RWPE2 (cell line): ENCODE measurements around the gene ABTB2.

ENCODE experiments used
- ATAC-seq: fragments of 200-7000 bp; cut with Tn5 transposase; 3 replicates; pipeline ENCODE4 v1.9.1; 2021; ENCODE audit warnings: low read depth
- DNase-seq: peaks from one replicate; pipeline ENCODE4 v3.0.0-alpha.2; 2020; ENCODE audit warnings: low spot score
- H3K27ac ChIP-seq: fragments of 450-650 bp; 2 replicates; pipeline ENCODE4 v1.5.1; 2017; ENCODE audit warnings: mild to moderate bottlenecking; ENCODE audit not compliant: poor library complexity, severe bottlenecking
- H3K27me3 ChIP-seq: fragments of 250-450 bp; sonication (Bioruptor Pico); 2 replicates; pipeline ENCODE4 v1.5.1; 2021; ENCODE audit warnings: mild to moderate bottlenecking, moderate library complexity; ENCODE audit not compliant: insufficient read depth, poor library complexity, severe bottlenecking
- H3K36me3 ChIP-seq: fragments of 250-450 bp; sonication (Bioruptor Pico); 2 replicates; pipeline ENCODE4 v1.5.1; 2020; ENCODE audit warnings: low read depth, mild to moderate bottlenecking, moderate library complexity
- H3K4me1 ChIP-seq: fragments of 250-450 bp; sonication (Bioruptor Pico); 2 replicates; pipeline ENCODE4 v1.5.1; 2021; ENCODE audit warnings: mild to moderate bottlenecking, moderate library complexity; ENCODE audit not compliant: insufficient read depth, poor library complexity, severe bottlenecking
- H3K4me3 ChIP-seq: fragments of 250-450 bp; sonication (Bioruptor Pico); 2 replicates; pipeline ENCODE4 v1.5.1; 2021; ENCODE audit warnings: mild to moderate bottlenecking, moderate library complexity; ENCODE audit not compliant: severe bottlenecking
- H3K9me3 ChIP-seq: fragments of 250-450 bp; sonication (Bioruptor Pico); 2 replicates; pipeline ENCODE4 v1.5.1; 2021; ENCODE audit warnings: mild to moderate bottlenecking, moderate library complexity; ENCODE audit not compliant: severe bottlenecking
- TF ChIP-seq, protein P1 (sequence below): fragments of 450-650 bp; IDR thresholded peaks from one replicate; pipeline ENCODE4 v1.5.1; 2017; ENCODE audit warnings: mild to moderate bottlenecking, moderate library complexity; ENCODE audit not compliant: poor library complexity, severe bottlenecking

ABTB2 gene

DNA sequence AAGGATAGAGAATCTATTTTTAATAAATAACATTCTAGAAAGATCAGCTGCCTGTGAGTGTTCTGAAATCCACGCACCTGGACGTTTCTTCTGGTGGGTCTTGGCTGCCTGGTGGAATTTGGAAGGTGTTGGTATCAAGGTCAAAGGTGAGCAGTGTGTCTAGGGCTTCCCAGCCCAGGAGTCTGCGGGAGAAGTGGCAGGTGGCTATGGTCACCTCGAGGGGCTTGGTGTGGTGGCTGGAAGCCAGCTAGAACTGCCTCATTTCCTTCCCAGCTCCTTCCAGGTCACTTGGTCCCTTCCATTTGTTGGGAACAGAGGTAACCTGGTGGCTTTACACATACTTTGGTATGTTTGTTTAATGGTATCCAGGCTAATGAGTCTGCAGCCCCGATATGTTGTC is 210.9 kb downstream of the ABTB2 start:
- ATAC-seq, result no peak
- peaks cover 84% of the 10 kb centered on the region for H3K36me3 ChIP-seq

DNA sequence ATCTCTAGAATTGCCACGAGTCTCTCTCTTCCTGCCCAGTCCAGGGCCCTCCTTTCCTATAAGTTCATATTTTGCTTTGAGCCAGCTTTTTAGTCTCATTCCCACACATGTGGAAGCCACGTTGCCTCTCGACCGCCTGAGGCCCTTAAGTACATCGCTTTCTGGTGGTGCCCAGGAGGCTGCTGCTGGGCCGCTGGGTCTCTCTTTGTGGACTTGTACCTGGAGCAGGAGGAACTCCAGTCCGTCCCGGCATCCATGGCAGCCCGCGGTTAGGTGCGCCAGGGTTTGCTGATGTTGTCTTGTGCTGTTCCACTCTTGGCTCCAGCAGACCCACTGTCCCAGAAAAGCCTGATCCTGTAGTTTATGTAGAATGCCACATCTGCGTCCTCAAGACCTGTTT is 211.4 kb downstream of the ABTB2 start:
- Histone ChIP-seq H3K27me3 (no peaks in the 10 kb centered on the region), H3K27ac (no peak overlapping the region), H3K4me3 (no peak overlapping the region), H3K36me3 (peaks cover 88% of the 10 kb centered on the region), H3K4me1 (no peaks in the 10 kb centered on the region), H3K9me3 (no peaks in the 10 kb centered on the region)
- TF ChIP-seq, protein P1, sequence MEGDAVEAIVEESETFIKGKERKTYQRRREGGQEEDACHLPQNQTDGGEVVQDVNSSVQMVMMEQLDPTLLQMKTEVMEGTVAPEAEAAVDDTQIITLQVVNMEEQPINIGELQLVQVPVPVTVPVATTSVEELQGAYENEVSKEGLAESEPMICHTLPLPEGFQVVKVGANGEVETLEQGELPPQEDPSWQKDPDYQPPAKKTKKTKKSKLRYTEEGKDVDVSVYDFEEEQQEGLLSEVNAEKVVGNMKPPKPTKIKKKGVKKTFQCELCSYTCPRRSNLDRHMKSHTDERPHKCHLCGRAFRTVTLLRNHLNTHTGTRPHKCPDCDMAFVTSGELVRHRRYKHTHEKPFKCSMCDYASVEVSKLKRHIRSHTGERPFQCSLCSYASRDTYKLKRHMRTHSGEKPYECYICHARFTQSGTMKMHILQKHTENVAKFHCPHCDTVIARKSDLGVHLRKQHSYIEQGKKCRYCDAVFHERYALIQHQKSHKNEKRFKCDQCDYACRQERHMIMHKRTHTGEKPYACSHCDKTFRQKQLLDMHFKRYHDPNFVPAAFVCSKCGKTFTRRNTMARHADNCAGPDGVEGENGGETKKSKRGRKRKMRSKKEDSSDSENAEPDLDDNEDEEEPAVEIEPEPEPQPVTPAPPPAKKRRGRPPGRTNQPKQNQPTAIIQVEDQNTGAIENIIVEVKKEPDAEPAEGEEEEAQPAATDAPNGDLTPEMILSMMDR, result no peak
- ATAC-seq (no peak), DNase-seq (no peak)

More for the DNA sequence above, 210.9 kb downstream of the ABTB2 start:
- H3K27ac ChIP-seq, result no peak overlapping the region
- no peaks in the 10 kb centered on the region for H3K9me3 ChIP-seq
- no peak for DNase-seq
- H3K27me3 ChIP-seq, result no peaks in the 10 kb centered on the region
- H3K4me1 ChIP-seq, result no peaks in the 10 kb centered on the region
- TF ChIP-seq, protein P1, result no peak
- H3K4me3 ChIP-seq, result no peak overlapping the region

DNA sequence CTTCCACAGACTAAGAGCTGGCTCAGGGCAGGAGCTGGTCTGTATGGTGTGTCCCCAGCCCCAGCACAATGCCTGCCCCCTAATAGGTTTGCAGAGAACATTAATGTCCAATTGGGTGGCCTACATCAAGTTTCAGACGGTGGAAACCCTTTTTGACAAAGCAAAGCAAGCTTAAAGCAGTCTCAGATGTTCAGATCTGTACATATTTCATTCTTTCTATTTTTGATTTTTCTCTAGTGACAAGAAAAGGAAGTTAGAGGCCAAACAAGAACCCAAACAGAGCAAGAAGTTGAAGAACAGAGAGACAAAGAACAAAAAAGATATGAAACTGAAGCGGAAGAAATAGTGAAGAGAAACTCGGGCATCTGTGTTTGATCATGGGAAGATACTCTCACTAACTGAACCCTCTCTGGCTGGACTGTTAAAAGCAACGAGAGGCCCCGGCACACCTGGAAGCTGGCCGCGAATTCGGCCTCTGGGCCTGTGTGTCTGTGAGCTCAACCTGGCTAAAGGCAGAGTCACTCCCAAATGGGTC is 211.9 kb downstream of the ABTB2 start:
- H3K4me3 ChIP-seq, result no peak overlapping the region
- no peak overlapping the region for H3K27ac ChIP-seq
- DNase-seq (no peak), ATAC-seq (no peak)
- no peaks in the 10 kb centered on the region for H3K4me1 ChIP-seq
- H3K27me3 ChIP-seq, result no peaks in the 10 kb centered on the region
- TF ChIP-seq, protein P1, result no peak
- no peaks in the 10 kb centered on the region for H3K9me3 ChIP-seq
- peaks cover 93% of the 10 kb centered on the region for H3K36me3 ChIP-seq

DNA sequence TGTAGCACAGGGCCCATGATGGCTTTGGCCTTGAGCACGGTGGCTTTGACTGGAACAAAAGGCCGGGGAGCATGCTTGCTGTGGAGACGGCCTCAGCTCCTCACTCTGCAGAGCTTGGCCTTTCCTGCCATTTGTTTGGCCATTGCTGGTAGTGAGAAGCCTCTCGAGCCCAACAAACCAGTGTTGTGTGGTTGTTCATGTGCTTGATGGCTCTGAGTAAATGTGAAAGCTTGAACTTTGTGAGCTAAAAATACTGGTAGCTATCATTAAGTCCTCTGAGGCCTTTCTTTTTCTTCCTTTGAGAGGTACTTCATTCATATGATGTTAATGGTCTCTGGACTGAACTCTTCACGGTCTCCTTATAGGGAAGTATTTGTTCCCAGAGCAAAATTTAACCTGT is 212.7 kb downstream of the ABTB2 start:
- Histone ChIP-seq H3K4me1 (no peaks in the 10 kb centered on the region), H3K4me3 (no peak overlapping the region), H3K9me3 (no peaks in the 10 kb centered on the region), H3K27me3 (no peaks in the 10 kb centered on the region), H3K36me3 (peaks cover 96% of the 10 kb centered on the region), H3K27ac (no peak overlapping the region)
- DNase-seq (no peak), ATAC-seq (no peak)
- TF ChIP-seq, protein P1, result no peak

DNA sequence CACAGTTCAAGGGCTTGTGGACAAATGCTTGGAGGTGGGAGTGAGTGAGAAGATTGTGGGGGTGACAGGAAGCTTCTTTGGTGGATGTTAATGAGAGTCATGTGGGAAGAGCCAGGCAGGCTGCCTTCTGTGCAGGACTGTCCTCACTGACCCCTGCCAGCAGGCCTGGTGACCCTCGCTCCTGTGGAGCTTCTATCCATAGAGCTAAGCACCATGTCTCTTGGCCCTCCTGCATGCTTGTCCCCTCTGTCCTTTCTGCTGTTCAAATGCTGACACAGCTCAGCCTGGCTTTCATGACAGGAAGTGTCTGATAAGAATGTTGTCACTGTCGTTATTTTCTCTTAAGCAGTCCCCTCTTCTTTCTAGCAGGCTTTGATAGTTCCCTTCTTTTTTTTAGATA is 214.8 kb downstream of the ABTB2 start:
- H3K27ac ChIP-seq, result no peak overlapping the region
- H3K4me3 ChIP-seq, result no peak overlapping the region
- H3K4me1 ChIP-seq, result no peaks in the 10 kb centered on the region
- DNase-seq (no peak), ATAC-seq (no peak)
- no peaks in the 10 kb centered on the region for H3K27me3 ChIP-seq
- TF ChIP-seq, protein P1, result no peak
- no peaks in the 10 kb centered on the region for H3K9me3 ChIP-seq
- peaks cover 98% of the 10 kb centered on the region for H3K36me3 ChIP-seq
